ENCODE measurements around the gene CABCOCO1. TPM values are rescaled to one million over a fixed set of nuclear protein-coding genes. Genes with fewer than 3 reads are reported as not detected.
A peak's percentile ranks its signal among the peaks of the same experiment; 100 is the strongest.
"Not testable (repeated sequence)": the region's sequence is repeated elsewhere in the genome, so short reads cannot be mapped to it uniquely, and the experiment has no call there.

The CABCOCO1 gene
- total RNA-seq, 2 donors from 2014 or later: not detected

GRCh38 chr10:61737455-61737854 lies 74.7 kb downstream of the CABCOCO1 start:
- H3K27me3 Mint-ChIP-seq: peaks cover 47% of the 10 kb centered on the region
- not testable (repeated sequence) for H3K4me3 Mint-ChIP-seq; DNase-seq; H3K4me1 Mint-ChIP-seq; H3K9me3 ChIP-seq (ENCODE audit: control insufficient read depth, low read length, poor library complexity, severe bottlenecking); ATAC-seq; H3K36me3 Mint-ChIP-seq (ENCODE audit: low read depth); H3K27ac Mint-ChIP-seq

- ATAC-seq (no peak), DNase-seq (no peak)
- H3K4me1 Mint-ChIP-seq: no peaks in the 10 kb centered on the region
- no peak overlapping the region for H3K4me3 Mint-ChIP-seq
- H3K27me3 Mint-ChIP-seq: peaks cover 17% of the 10 kb centered on the region
- H3K36me3 Mint-ChIP-seq (ENCODE audit: low read depth): no peaks in the 10 kb centered on the region
- H3K27ac Mint-ChIP-seq: no peak overlapping the region
- peaks cover 3% of the 10 kb centered on the region for H3K9me3 ChIP-seq (ENCODE audit: control insufficient read depth, low read length, poor library complexity, severe bottlenecking)
Measured at GRCh38 chr10:61742812-61743211, 80.1 kb downstream of the CABCOCO1 start.

- DNase-seq (no peak), ATAC-seq (no peak)
- Mint-ChIP-seq H3K4me1 (no peaks in the 10 kb centered on the region), H3K27me3 (peaks cover 12% of the 10 kb centered on the region), H3K27ac (no peak overlapping the region), H3K4me3 (no peak overlapping the region), H3K36me3 (ENCODE audit: low read depth) (no peaks in the 10 kb centered on the region)
- peaks cover 3% of the 10 kb centered on the region for H3K9me3 ChIP-seq (ENCODE audit: control insufficient read depth, low read length, poor library complexity, severe bottlenecking)
Measured at GRCh38 chr10:61744469-61744868, 81.7 kb downstream of the CABCOCO1 start.

GRCh38 chr10:61746377-61746776 lies 83.6 kb downstream of the CABCOCO1 start:
- Mint-ChIP-seq H3K27ac (no peak overlapping the region), H3K4me1 (peaks cover 3% of the 10 kb centered on the region), H3K36me3 (ENCODE audit: low read depth) (no peaks in the 10 kb centered on the region), H3K27me3 (peaks cover 6% of the 10 kb centered on the region), H3K4me3 (no peak overlapping the region)
- peaks cover 3% of the 10 kb centered on the region for H3K9me3 ChIP-seq (ENCODE audit: control insufficient read depth, low read length, poor library complexity, severe bottlenecking)
- DNase-seq (no peak), ATAC-seq (no peak)

DNA sequence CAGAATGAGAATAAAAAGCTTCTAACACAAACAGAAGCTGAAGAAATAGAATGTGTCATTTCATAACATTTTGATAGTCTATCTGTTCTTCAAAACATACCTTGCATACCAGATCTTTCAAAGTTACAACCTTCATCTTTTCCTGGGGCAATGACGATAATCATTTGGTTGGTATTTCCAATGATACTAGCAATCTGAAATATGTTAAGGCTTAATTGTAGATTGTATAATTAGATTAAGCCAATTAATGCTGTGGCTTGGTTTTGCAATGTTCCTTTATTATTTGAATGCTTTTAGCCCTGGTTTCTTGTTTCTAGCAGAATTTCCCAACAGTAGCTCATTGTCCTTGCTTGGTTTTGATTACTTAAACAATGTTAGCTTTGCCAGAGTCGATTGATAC lies 84.6 kb downstream of the CABCOCO1 start:
- ATAC-seq (no peak), DNase-seq (no peak)
- peaks cover 3% of the 10 kb centered on the region for H3K9me3 ChIP-seq (ENCODE audit: control insufficient read depth, low read length, poor library complexity, severe bottlenecking)
- no peak overlapping the region for H3K27ac Mint-ChIP-seq
- H3K27me3 Mint-ChIP-seq: peaks cover under 1% of the 10 kb centered on the region
- H3K4me1 Mint-ChIP-seq: peaks cover 11% of the 10 kb centered on the region
- H3K4me3 Mint-ChIP-seq: no peak overlapping the region
- no peaks in the 10 kb centered on the region for H3K36me3 Mint-ChIP-seq (ENCODE audit: low read depth)

GRCh38 chr10:61749291-61749690 lies 86.6 kb downstream of the CABCOCO1 start:
- H3K27me3 Mint-ChIP-seq: no peaks in the 10 kb centered on the region
- ATAC-seq (no peak), DNase-seq (no peak)
- no peaks in the 10 kb centered on the region for H3K9me3 ChIP-seq (ENCODE audit: control insufficient read depth, low read length, poor library complexity, severe bottlenecking)
- no peak overlapping the region for H3K4me3 Mint-ChIP-seq
- H3K27ac Mint-ChIP-seq: no peak overlapping the region
- no peaks in the 10 kb centered on the region for H3K36me3 Mint-ChIP-seq (ENCODE audit: low read depth)
- H3K4me1 Mint-ChIP-seq: peaks cover 12% of the 10 kb centered on the region

- Mint-ChIP-seq H3K4me1 (peaks cover 12% of the 10 kb centered on the region), H3K4me3 (no peak overlapping the region), H3K27ac (no peak overlapping the region), H3K36me3 (ENCODE audit: low read depth) (no peaks in the 10 kb centered on the region), H3K27me3 (no peaks in the 10 kb centered on the region)
- ATAC-seq (peak; percentile 97), DNase-seq (peak; percentile 34 to 43 (median 35))
- no peaks in the 10 kb centered on the region for H3K9me3 ChIP-seq (ENCODE audit: control insufficient read depth, low read length, poor library complexity, severe bottlenecking)
Measured at GRCh38 chr10:61750943-61751471, 88.3 kb downstream of the CABCOCO1 start.

GRCh38 chr10:61751599-61751998 lies 88.9 kb downstream of the CABCOCO1 start:
- H3K36me3 Mint-ChIP-seq (ENCODE audit: low read depth): no peaks in the 10 kb centered on the region
- no peak overlapping the region for H3K4me3 Mint-ChIP-seq
- peak overlapping the region; percentile 27 for H3K27ac Mint-ChIP-seq
- H3K9me3 ChIP-seq (ENCODE audit: control insufficient read depth, low read length, poor library complexity, severe bottlenecking): no peaks in the 10 kb centered on the region
- ATAC-seq: no peak
- H3K4me1 Mint-ChIP-seq: peaks cover 12% of the 10 kb centered on the region
- H3K27me3 Mint-ChIP-seq: no peaks in the 10 kb centered on the region
- DNase-seq: no peak

DNA sequence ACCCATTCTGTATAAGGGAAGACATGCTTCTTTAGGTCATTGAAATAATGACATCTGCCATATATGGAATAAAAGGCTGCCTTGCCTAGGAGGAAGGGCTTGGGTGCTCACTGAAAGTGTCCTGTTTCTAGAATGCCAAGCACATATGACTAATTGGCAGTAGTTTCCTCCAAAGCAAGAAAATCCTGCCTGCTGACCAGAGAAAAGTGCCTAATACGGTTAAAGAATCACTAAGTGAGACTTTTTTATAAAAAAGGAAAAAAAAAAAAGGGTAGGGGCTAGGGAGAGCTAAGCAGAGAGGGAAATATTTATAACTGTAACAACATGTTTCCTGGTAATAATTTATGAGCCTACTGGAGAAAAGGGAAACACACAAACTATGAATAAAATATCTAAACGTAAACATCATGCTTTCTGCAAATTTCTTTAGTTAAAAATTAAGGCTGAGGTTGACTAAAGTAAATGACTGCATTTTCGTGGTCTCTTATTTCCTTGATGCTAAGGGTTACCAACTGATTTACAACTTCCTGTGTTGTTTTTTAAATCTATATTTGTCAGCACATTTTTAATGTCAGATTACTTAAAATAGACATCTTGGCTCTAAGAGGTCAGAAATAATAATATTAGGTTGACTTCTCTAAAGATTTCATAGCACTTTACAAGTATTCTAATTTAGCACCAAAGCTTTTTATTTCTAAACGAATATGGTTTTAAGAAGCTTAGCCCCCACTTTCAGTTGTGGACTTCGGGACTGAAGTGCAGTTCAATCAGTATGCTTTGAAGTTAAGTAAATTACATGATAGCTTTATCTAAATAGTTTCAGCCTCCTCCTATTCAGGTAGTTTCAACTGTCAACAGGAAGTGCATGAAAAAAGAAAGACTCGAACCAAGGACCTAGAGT lies 89.6 kb downstream of the CABCOCO1 start:
- H3K27me3 Mint-ChIP-seq: no peaks in the 10 kb centered on the region
- H3K9me3 ChIP-seq (ENCODE audit: control insufficient read depth, low read length, poor library complexity, severe bottlenecking): no peaks in the 10 kb centered on the region
- ATAC-seq (peak; percentile 32), DNase-seq (no peak)
- peak overlapping the region; percentile 19 for H3K4me3 Mint-ChIP-seq
- H3K27ac Mint-ChIP-seq: peak overlapping the region; percentile 27
- peaks cover 12% of the 10 kb centered on the region for H3K4me1 Mint-ChIP-seq
- no peaks in the 10 kb centered on the region for H3K36me3 Mint-ChIP-seq (ENCODE audit: low read depth)

DNA sequence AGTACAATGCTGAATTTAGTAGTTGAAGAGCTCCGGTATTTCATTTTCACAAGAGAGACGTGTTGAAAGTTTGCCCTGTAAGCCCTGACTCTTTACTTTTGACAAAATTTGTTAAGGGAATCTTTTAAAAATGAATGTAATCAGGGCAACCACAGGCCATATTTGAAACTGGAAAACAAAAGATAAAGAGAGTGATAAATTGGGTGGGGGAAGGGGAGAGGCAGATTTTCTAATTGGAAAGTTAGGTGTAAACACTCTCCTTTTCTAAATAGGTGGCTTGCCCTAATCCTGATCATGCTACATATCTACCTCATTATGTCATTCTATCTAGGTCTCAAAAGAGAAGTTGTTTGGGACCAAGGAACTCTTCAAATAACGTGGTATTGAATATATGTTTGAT lies 90.7 kb downstream of the CABCOCO1 start:
- Mint-ChIP-seq H3K27me3 (no peaks in the 10 kb centered on the region), H3K36me3 (ENCODE audit: low read depth) (no peaks in the 10 kb centered on the region), H3K4me3 (no peak overlapping the region), H3K27ac (no peak overlapping the region), H3K4me1 (peaks cover 12% of the 10 kb centered on the region)
- H3K9me3 ChIP-seq (ENCODE audit: control insufficient read depth, low read length, poor library complexity, severe bottlenecking): no peaks in the 10 kb centered on the region
- no peak for DNase-seq
- no peak for ATAC-seq

GRCh38 chr10:61754587-61755550 lies 92.1 kb downstream of the CABCOCO1 start:
- Mint-ChIP-seq H3K4me3 (no peak overlapping the region), H3K36me3 (ENCODE audit: low read depth) (no peaks in the 10 kb centered on the region), H3K4me1 (peaks cover 12% of the 10 kb centered on the region), H3K27me3 (no peaks in the 10 kb centered on the region), H3K27ac (no peak overlapping the region)
- DNase-seq (no peak), ATAC-seq (no peak)
- no peaks in the 10 kb centered on the region for H3K9me3 ChIP-seq (ENCODE audit: control insufficient read depth, low read length, poor library complexity, severe bottlenecking)

DNA sequence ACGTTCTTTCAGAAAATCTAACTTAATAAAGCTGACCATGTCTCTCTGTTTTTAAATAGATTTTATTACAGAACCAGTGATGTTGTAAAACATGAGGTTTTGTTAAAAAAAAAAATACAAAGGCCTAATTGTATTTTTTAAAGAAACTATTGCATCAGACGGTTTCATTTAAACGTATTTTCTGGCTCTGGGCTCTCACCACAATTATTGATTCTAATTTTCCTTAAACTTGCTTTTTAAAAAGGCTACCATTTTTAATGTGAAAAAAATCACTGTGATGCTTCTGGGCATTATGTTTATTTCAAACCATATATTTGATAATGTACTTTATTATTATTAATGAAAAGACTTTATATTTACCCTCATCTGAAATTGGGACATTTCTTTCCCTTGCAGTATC lies 94.3 kb downstream of the CABCOCO1 start:
- DNase-seq: no peak
- no peaks in the 10 kb centered on the region for H3K27me3 Mint-ChIP-seq
- ATAC-seq: no peak
- H3K4me3 Mint-ChIP-seq: no peak overlapping the region
- H3K9me3 ChIP-seq (ENCODE audit: control insufficient read depth, low read length, poor library complexity, severe bottlenecking): no peaks in the 10 kb centered on the region
- H3K4me1 Mint-ChIP-seq: peaks cover 3% of the 10 kb centered on the region
- H3K27ac Mint-ChIP-seq: no peak overlapping the region
- H3K36me3 Mint-ChIP-seq (ENCODE audit: low read depth): no peaks in the 10 kb centered on the region

Data from T-helper 17 cell (primary cell).